Epithelial cell of proximal tubule (primary cell): ENCODE measurements around the gene TDO2. TPM values are rescaled to one million over a fixed set of nuclear protein-coding genes. Genes with fewer than 3 reads are reported as not detected.

Experiments used
- DNase-seq: peaks from one replicate; pipeline ENCODE4 v3.0.0-alpha.2; 2011; ENCODE audit warnings: low read depth
- H3K4me3 ChIP-seq: 2 replicates; pipeline ENCODE4 v1.5.1; 2011; ENCODE audit warnings: low read depth, mild to moderate bottlenecking, low read length
- CTCF ChIP-seq: conservative IDR thresholded peaks from 2 replicates; pipeline ENCODE4 v1.5.1; 2012; ENCODE audit warnings: low read depth, mild to moderate bottlenecking, low read length
- total RNA-seq: library from RNA; depleted of rRNA; stranded (reverse); fragments of >200 nt; gene quantifications from 2 replicates; pipeline ENCODE4 v1.2.3, GENCODE V29; 2015

The TDO2 gene
- total RNA-seq, 1 donor from 2014 or later, result not detected

- TF ChIP-seq CTCF, result no peak
- no peak overlapping the region for H3K4me3 ChIP-seq
- no peak for DNase-seq
These were observed 53.0 kb downstream of the TDO2 start for GRCh38 chr4:155956461-155956860.

GRCh38 chr4:155959417-155959816 lies 55.9 kb downstream of the TDO2 start:
- no peak overlapping the region for H3K4me3 ChIP-seq
- TF ChIP-seq CTCF, result no peak
- no peak for DNase-seq

- TF ChIP-seq CTCF, result no peak
- no peak overlapping the region for H3K4me3 ChIP-seq
- DNase-seq, result no peak
These were observed 57.0 kb downstream of the TDO2 start for GRCh38 chr4:155960522-155960921.

- no peak for DNase-seq
- no peak overlapping the region for H3K4me3 ChIP-seq
- no peak for TF ChIP-seq CTCF
These were observed 58.1 kb downstream of the TDO2 start for GRCh38 chr4:155961575-155961974.

- TF ChIP-seq CTCF, result no peak
- no peak for DNase-seq
- no peak overlapping the region for H3K4me3 ChIP-seq
These were observed 59.3 kb downstream of the TDO2 start for GRCh38 chr4:155962767-155963166.

- TF ChIP-seq CTCF, result no peak
- DNase-seq, result no peak
- H3K4me3 ChIP-seq, result no peak overlapping the region
These were observed 60.8 kb downstream of the TDO2 start for GRCh38 chr4:155964016-155964891.

- no peak overlapping the region for H3K4me3 ChIP-seq
- no peak for DNase-seq
- TF ChIP-seq CTCF, result no peak
These were observed 62.7 kb downstream of the TDO2 start for GRCh38 chr4:155966171-155966570.
